Measurements from ENCODE around the gene SPRING1.

The SPRING1 gene

GRCh38 chr12:116727261-116727660, 10.6 kb downstream of the SPRING1 start:
- H3K4me3 ChIP-seq (ENCODE audit: low read depth, low read length): no peak overlapping the region
- no peak for DNase-seq (ENCODE audit: low read depth)
- no peak for TF ChIP-seq POLR2A (IDR thresholded peaks at IDR 0.05; ENCODE audit: extremely low read depth, insufficient read length)
- no peak for TF ChIP-seq MAX (IDR thresholded peaks at IDR 0.05; ENCODE audit: low read depth, low read length)
- no peak for TF ChIP-seq CTCF (IDR thresholded peaks at IDR 0.05; ENCODE audit: low read depth, low read length)
- no peak for TF ChIP-seq MYC (IDR thresholded peaks at IDR 0.05; ENCODE audit: low read depth, low read length)

GRCh38 chr12:116726694-116727093, 11.2 kb downstream of the SPRING1 start:
- H3K4me3 ChIP-seq (ENCODE audit: low read depth, low read length): no peak overlapping the region
- no peak for TF ChIP-seq MYC (IDR thresholded peaks at IDR 0.05; ENCODE audit: low read depth, low read length)
- DNase-seq (ENCODE audit: low read depth): no peak

GRCh38 chr12:116722245-116722644, 15.6 kb downstream of the SPRING1 start:
- no peak for DNase-seq (ENCODE audit: low read depth)
- TF ChIP-seq POLR2A (IDR thresholded peaks at IDR 0.05; ENCODE audit: extremely low read depth, insufficient read length) (no peak), CTCF (IDR thresholded peaks at IDR 0.05; ENCODE audit: low read depth, low read length) (no peak), MAX (IDR thresholded peaks at IDR 0.05; ENCODE audit: low read depth, low read length) (no peak), MYC (IDR thresholded peaks at IDR 0.05; ENCODE audit: low read depth, low read length) (no peak)
- no peak overlapping the region for H3K4me3 ChIP-seq (ENCODE audit: low read depth, low read length)

GRCh38 chr12:116719731-116720528, 17.9 kb downstream of the SPRING1 start:
- TF ChIP-seq MYC (IDR thresholded peaks at IDR 0.05; ENCODE audit: low read depth, low read length) (no peak), MAX (IDR thresholded peaks at IDR 0.05; ENCODE audit: low read depth, low read length) (no peak), POLR2A (IDR thresholded peaks at IDR 0.05; ENCODE audit: extremely low read depth, insufficient read length) (no peak), CTCF (IDR thresholded peaks at IDR 0.05; ENCODE audit: low read depth, low read length) (no peak)
- H3K4me3 ChIP-seq (ENCODE audit: low read depth, low read length): no peak overlapping the region
- no peak for DNase-seq (ENCODE audit: low read depth)

GRCh38 chr12:116718655-116719454, 19.0 kb downstream of the SPRING1 start:
- DNase-seq (ENCODE audit: low read depth): no peak
- TF ChIP-seq MAX (IDR thresholded peaks at IDR 0.05; ENCODE audit: low read depth, low read length) (no peak), POLR2A (IDR thresholded peaks at IDR 0.05; ENCODE audit: extremely low read depth, insufficient read length) (no peak), MYC (IDR thresholded peaks at IDR 0.05; ENCODE audit: low read depth, low read length) (no peak), CTCF (IDR thresholded peaks at IDR 0.05; ENCODE audit: low read depth, low read length) (no peak)
- no peak overlapping the region for H3K4me3 ChIP-seq (ENCODE audit: low read depth, low read length)

All from NB4 (cell line).